Dendritic cell treated with granulocyte-macrophage colony-stimulating factor and Interleukin-4, amounts not matched to agents 40 ng/mL and 50 ng/mL, for 4 days (primary cell): ENCODE results near the gene OTC.

Source experiments
- H3K27ac Mint-ChIP-seq: one replicate; pipeline ENCODE4 v1.8.0; 2022; ENCODE audit warnings: mild to moderate bottlenecking, mixed read lengths
- H3K27me3 Mint-ChIP-seq: one replicate; pipeline ENCODE4 v1.8.0; 2022; ENCODE audit warnings: mild to moderate bottlenecking, mixed read lengths
- H3K36me3 Mint-ChIP-seq: one replicate; pipeline ENCODE4 v1.8.0; 2022; ENCODE audit warnings: low read depth, mixed read lengths
- H3K4me1 Mint-ChIP-seq: one replicate; pipeline ENCODE4 v1.8.0; 2022; ENCODE audit warnings: low read depth, mixed read lengths
- H3K4me3 Mint-ChIP-seq: one replicate; pipeline ENCODE4 v1.8.0; 2022; ENCODE audit warnings: mild to moderate bottlenecking, moderate library complexity, mixed read lengths
- H3K9me3 Mint-ChIP-seq: one replicate; pipeline ENCODE4 v1.8.0; 2022; ENCODE audit warnings: mixed read lengths
- intact Hi-C: fragments of 100-400 bp; cut with micrococcal nuclease; formaldehyde crosslinking; loops from one replicate; pipeline ENCODE4 v1.15.0; 2022

The OTC gene

DNA sequence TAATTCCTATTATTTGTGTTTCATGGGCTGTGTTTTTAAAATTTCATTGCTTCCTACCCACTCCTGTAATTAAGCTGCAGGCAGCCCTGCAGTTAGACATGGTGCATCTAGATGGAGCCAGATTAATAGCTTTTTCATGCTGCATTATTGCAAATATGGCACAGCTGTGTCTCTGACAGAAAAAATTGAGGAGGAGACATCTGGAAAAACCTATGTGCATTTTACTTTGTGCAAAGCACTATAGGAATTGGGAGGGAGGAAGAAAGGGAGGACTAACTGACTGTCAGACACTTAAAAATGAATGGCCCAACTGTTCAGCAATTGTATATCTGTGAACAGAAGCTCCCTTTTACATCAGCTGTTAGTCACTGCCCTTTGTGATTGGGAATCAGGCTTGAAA is 17.0 kb upstream of the OTC start:
- Mint-ChIP-seq H3K4me3 (no peak overlapping the region), H3K36me3 (no peaks in the 10 kb centered on the region)

GRCh38 chrX:38336538-38337240 is 15.7 kb upstream of the OTC start:
- peaks cover 13% of the 10 kb centered on the region for H3K4me1 Mint-ChIP-seq
- H3K27ac Mint-ChIP-seq, result no peak overlapping the region
- H3K36me3 Mint-ChIP-seq, result no peaks in the 10 kb centered on the region
- H3K27me3 Mint-ChIP-seq, result no peaks in the 10 kb centered on the region
- intact Hi-C loops, result loop anchor here (5.0 kb wide), 1 partner anchor 316 kb away; no protein-coding TSS in a partner anchor
- H3K4me3 Mint-ChIP-seq, result no peak overlapping the region
- no peaks in the 10 kb centered on the region for H3K9me3 Mint-ChIP-seq

More for the DNA sequence above, 17.0 kb upstream of the OTC start:
- Mint-ChIP-seq H3K4me1 (peaks cover 13% of the 10 kb centered on the region), H3K27ac (no peak overlapping the region), H3K9me3 (no peaks in the 10 kb centered on the region), H3K27me3 (no peaks in the 10 kb centered on the region)
- intact Hi-C loops, result loop anchor here (5.0 kb wide), 1 partner anchor 317 kb away; no protein-coding TSS in a partner anchor

DNA sequence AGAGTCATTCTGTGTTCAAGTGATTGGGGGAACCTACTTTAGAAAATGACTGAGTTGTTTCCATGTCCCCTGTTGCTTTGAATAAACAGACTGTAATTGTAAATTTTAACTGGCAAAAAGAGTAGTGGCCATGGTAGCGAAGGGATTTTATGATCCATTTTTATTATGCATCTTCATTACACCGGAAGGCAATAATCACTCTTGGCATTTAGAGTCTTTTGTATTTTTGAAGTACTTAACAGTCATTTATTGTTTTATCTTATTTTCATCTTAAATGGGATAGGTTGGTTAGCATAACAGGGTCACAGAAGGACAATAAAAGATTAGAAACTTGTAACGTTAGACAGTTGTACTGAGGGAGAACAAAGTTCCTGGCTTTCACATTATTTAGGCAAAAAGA is 11.0 kb upstream of the OTC start:
- Mint-ChIP-seq H3K9me3 (no peaks in the 10 kb centered on the region), H3K27me3 (no peaks in the 10 kb centered on the region), H3K4me1 (peaks cover 13% of the 10 kb centered on the region), H3K27ac (no peak overlapping the region), H3K36me3 (no peaks in the 10 kb centered on the region), H3K4me3 (no peak overlapping the region)
- intact Hi-C loops, result no loop called here

DNA sequence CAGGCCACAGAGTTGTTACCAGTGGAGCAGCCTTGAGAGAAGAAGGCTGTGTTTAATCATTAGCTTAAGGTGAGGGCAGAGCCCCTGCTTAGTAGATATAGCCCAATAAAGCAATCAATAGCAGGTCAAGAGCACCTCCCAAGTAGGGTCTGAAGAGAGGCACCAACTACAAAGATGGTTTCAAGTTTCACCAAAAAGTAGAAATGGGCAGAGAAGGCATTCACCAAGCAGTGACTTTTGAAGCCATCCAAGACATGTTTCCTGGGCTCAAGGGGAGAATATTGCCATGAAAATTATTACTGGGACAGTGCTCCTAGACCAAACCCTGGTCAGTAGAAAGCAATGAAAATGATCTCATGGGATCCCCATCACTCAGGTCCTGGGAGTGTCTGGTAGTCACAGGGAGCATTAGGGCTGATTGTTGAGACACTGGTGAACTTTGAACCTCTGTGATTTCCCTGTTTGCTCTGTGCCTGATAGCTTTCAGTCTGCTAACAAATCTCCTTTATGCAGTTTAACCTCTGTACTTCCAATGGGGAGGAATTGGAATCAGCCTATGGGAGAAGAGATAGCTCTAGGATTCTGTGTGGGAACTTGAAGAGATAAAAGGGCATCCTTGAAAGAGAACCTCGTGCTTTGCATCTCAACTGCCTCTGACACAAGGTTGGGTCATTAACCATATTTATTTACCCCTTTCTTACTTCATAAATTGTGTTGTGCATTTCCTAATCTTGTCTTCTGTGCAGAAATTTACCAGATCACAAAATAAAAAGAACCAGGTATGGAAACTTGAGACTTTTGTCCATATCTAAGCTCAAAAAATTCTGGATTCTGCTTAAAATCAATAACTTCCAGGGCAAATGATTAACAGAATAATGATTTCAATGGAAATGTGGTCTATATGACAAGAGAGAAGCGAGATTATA is 9.3 kb upstream of the OTC start:
- H3K4me3 Mint-ChIP-seq, result no peak overlapping the region
- peaks cover 10% of the 10 kb centered on the region for H3K4me1 Mint-ChIP-seq
- H3K27ac Mint-ChIP-seq, result no peak overlapping the region
- H3K9me3 Mint-ChIP-seq, result no peaks in the 10 kb centered on the region
- intact Hi-C loops, result no loop called here
- H3K36me3 Mint-ChIP-seq, result no peaks in the 10 kb centered on the region
- no peaks in the 10 kb centered on the region for H3K27me3 Mint-ChIP-seq

DNA sequence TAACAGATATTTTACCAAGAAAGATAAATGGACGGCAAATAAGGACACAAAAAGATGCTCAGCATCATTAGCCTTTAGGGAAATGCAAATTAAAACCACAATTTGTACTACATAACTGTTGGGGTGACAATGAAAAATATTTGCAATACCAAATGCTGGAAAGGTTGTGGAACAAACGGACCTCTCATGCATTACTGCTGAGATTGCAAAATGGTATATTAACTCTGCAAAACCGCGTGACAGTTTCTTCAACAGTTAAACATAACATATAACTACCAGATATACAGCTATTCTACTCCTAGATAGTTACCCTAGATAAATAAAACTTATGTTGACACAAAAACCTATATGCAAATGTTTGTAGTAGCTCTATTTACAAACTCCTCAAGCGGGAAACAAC is 6.3 kb upstream of the OTC start:
- intact Hi-C loops, result no loop called here
- no peaks in the 10 kb centered on the region for H3K27me3 Mint-ChIP-seq
- H3K9me3 Mint-ChIP-seq, result no peaks in the 10 kb centered on the region
- peak overlapping the region; percentile 58 for H3K27ac Mint-ChIP-seq
- no peaks in the 10 kb centered on the region for H3K36me3 Mint-ChIP-seq
- peaks cover 22% of the 10 kb centered on the region for H3K4me1 Mint-ChIP-seq
- no peak overlapping the region for H3K4me3 Mint-ChIP-seq

DNA sequence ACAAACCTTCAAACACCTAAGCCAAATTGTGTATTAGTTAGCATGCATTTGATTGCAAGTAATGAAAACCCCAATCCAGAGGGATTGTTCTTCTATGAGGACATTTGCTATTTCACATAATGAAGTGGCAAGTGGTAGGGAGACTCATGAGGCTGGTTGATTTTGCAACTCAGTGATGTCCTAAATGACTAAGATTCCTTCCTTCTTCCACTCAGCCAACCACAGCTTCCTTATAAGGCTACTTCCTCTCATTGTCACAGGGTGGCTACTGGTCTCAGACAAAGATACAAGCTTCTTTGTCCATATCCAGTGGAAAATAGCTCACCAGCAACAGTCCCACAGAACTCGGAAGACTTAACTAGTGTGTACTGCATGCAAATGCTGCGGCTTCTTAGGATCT is 5.3 kb upstream of the OTC start:
- H3K9me3 Mint-ChIP-seq, result no peaks in the 10 kb centered on the region
- H3K4me3 Mint-ChIP-seq, result no peak overlapping the region
- intact Hi-C loops, result no loop called here
- peaks cover 22% of the 10 kb centered on the region for H3K4me1 Mint-ChIP-seq
- H3K36me3 Mint-ChIP-seq, result no peaks in the 10 kb centered on the region
- no peaks in the 10 kb centered on the region for H3K27me3 Mint-ChIP-seq
- H3K27ac Mint-ChIP-seq, result peak overlapping the region; percentile 58

- Mint-ChIP-seq H3K36me3 (no peaks in the 10 kb centered on the region), H3K9me3 (no peaks in the 10 kb centered on the region), H3K4me3 (no peak overlapping the region), H3K4me1 (peaks cover 21% of the 10 kb centered on the region), H3K27me3 (no peaks in the 10 kb centered on the region), H3K27ac (no peak overlapping the region)
- intact Hi-C loops, result no loop called here
Observed at GRCh38 chrX:38351346-38351745, 1.1 kb upstream of the OTC start.

- no peak overlapping the region for H3K27ac Mint-ChIP-seq
Observed at GRCh38 chrX:38356401-38356800, 4.0 kb downstream of the OTC start.

DNA sequence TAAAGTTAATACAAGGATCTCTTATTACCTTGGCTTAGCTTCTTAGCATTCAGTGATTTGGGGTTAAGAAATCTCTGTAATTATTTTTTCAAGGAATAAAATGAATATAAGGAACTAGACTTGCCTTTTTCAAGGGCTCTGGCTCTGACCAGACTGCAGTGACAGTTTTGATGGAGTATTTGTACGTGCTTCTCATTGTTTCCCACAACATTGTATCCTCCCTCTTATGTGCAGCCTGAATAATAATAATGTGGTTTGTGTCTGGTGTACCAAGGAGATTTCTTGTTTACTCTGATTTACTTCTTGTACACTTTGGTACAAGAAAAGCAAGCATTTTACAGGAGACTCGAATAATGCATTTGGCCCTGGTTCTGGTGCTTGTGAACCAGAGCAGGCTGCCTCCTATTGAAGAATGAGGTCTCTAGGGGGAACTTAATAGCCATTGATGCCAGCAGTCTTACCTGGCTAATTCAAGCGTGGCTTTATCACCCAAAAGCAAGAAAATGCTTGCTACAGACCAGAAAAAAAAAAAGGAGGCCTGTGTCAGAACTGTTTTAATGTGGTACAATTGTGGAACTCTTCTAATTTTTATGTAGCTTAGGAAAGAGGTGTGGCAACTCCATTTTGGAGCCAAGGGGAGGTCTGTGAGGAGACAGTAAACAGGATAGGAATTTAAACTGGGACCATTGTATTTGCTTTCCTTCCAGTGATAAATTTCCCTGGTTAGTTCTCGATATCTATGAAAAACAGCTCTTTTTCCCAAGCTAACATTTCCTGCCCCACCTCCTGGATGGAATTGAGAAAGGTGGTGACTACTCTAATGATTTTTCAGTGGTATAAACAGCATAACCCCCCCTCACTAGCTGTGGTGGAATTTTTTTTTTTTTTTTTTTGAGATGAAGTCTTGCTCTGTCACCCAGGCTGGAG is 5.6 kb downstream of the OTC start:
- H3K27me3 Mint-ChIP-seq, result no peaks in the 10 kb centered on the region
- H3K9me3 Mint-ChIP-seq, result no peaks in the 10 kb centered on the region
- no peak overlapping the region for H3K27ac Mint-ChIP-seq
- H3K36me3 Mint-ChIP-seq, result no peaks in the 10 kb centered on the region
- peaks cover 9% of the 10 kb centered on the region for H3K4me1 Mint-ChIP-seq
- no peak overlapping the region for H3K4me3 Mint-ChIP-seq
- intact Hi-C loops, result no loop called here

More at GRCh38 chrX:38356401-38356800, 4.0 kb downstream of the OTC start:
- Mint-ChIP-seq H3K9me3 (no peaks in the 10 kb centered on the region), H3K4me3 (no peak overlapping the region), H3K36me3 (no peaks in the 10 kb centered on the region), H3K4me1 (no peaks in the 10 kb centered on the region), H3K27me3 (no peaks in the 10 kb centered on the region)
- intact Hi-C loops, result no loop called here

GRCh38 chrX:38363046-38363445 is 10.6 kb downstream of the OTC start:
- H3K36me3 Mint-ChIP-seq, result no peaks in the 10 kb centered on the region
- H3K27me3 Mint-ChIP-seq, result no peaks in the 10 kb centered on the region
- H3K4me3 Mint-ChIP-seq, result no peak overlapping the region
- H3K9me3 Mint-ChIP-seq, result no peaks in the 10 kb centered on the region
- intact Hi-C loops, result no loop called here
- H3K4me1 Mint-ChIP-seq, result peaks cover 9% of the 10 kb centered on the region
- H3K27ac Mint-ChIP-seq, result peak overlapping the region; percentile 86

- peaks cover 18% of the 10 kb centered on the region for H3K4me1 Mint-ChIP-seq
- intact Hi-C loops, result no loop called here
- no peaks in the 10 kb centered on the region for H3K27me3 Mint-ChIP-seq
- H3K9me3 Mint-ChIP-seq, result no peaks in the 10 kb centered on the region
- H3K36me3 Mint-ChIP-seq, result no peaks in the 10 kb centered on the region
- H3K27ac Mint-ChIP-seq, result no peak overlapping the region
- no peak overlapping the region for H3K4me3 Mint-ChIP-seq
Observed at GRCh38 chrX:38365954-38366353, 13.6 kb downstream of the OTC start.

DNA sequence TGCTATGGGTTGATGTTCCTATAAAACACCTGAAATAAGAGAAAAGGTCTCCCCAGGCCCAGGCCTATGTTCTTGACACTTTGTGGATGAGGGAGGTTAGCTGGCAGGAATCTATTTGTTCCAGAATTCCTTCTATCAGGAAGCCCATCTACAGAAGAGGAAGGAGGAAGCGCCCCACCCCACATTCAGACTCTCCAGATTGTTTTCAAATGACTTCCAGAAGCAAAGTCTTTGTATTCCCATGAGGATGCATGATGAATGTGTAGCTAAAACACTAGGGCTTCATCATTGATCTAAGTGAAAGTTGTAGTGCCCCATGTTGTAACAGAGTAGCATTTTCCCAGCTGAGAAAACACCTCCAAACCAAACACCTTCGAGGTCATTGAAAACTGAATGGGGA is 16.4 kb downstream of the OTC start:
- no peak overlapping the region for H3K4me3 Mint-ChIP-seq
- no peaks in the 10 kb centered on the region for H3K36me3 Mint-ChIP-seq
- peaks cover 12% of the 10 kb centered on the region for H3K4me1 Mint-ChIP-seq
- no peak overlapping the region for H3K27ac Mint-ChIP-seq
- intact Hi-C loops, result no loop called here
- H3K27me3 Mint-ChIP-seq, result no peaks in the 10 kb centered on the region
- H3K9me3 Mint-ChIP-seq, result no peaks in the 10 kb centered on the region

DNA sequence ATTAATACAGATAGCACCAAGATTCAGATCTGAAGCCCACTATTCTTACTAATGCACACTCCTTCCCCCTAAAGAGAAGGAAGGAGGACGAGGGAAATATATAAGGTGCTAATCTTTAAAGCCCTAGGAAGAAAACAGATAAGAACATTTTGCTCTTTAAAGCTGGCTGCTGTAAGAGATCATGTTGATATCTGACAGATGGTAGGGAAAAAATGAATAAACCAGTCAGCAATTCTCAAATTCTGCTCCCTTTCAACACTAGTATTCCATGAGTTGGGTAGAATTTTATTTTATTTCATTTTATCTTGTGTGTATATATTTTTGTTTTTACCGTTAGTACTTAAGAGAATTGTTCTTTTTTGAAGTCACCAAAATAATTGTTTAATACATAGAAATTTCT is 19.2 kb downstream of the OTC start:
- Mint-ChIP-seq H3K27me3 (no peaks in the 10 kb centered on the region), H3K4me3 (no peak overlapping the region), H3K27ac (no peak overlapping the region), H3K4me1 (peaks cover 12% of the 10 kb centered on the region), H3K36me3 (no peaks in the 10 kb centered on the region), H3K9me3 (no peaks in the 10 kb centered on the region)
- intact Hi-C loops, result no loop called here
